Right lung (tissue), 5 donors: ENCODE data around the gene TECTA. TPM values are rescaled to one million over a fixed set of nuclear protein-coding genes. Genes with fewer than 3 reads are reported as not detected.
"Not testable (repeated sequence)": the region's sequence is repeated elsewhere in the genome, so short reads cannot be mapped to it uniquely, and the experiment has no call there.

ENCODE experiments used
- DNase-seq, 2 donors: peaks; one replicate each; pipeline ENCODE4 v3.0.0-alpha.2; 2013
- polyA plus RNA-seq, 5 donors: library from polyadenylated mRNA; unstranded; fragments of 120-200 nt; gene quantifications; one replicate each; pipeline versions ENCODE4 v1.2.1 to v1.2.3, GENCODE V29; 2013; ENCODE audit warnings: inconsistent platforms in 1 of 5, low replicate concordance in 1 of 5; ENCODE audit not compliant: insufficient read length in 5 of 5, insufficient read depth in 1 of 5

The TECTA gene
- polyA plus RNA-seq, 5 donors: 1.9 to 2.6 (median 2.1) TPM

- no peak for DNase-seq
Measured at GRCh38 chr11:121090145-121090721, 10.8 kb upstream of the TECTA start.

DNA sequence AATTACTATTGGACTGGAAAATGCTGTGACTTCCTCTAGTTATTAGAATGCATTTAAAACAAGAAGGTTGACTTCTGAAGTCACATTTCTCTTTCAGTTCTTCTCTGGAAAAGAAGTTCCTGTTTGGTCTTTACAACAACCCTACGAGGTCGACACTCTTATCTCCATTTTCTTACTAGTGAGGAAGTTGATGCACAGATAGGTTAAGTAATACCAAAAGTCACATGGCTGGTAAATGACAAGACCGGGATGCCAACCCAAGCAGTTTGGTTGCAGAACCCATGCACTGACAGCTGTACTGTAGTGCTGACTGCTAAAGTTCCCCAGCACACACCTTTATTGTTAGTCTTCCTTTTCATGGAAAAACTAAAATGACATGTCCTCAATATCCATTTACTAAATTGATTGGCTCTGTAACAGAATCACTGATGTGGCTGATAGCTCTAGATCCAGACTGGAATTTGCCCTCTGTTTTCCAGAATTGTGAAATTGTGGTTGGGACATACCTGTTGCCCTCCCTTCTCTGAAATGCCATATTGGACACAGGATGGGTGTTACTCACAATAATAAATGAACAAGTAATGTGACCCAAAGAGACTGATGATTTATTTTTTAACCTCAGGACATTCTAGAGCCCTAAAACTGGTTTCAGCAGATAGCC, 9.4 kb upstream of the TECTA start:
- no peak for DNase-seq

DNA sequence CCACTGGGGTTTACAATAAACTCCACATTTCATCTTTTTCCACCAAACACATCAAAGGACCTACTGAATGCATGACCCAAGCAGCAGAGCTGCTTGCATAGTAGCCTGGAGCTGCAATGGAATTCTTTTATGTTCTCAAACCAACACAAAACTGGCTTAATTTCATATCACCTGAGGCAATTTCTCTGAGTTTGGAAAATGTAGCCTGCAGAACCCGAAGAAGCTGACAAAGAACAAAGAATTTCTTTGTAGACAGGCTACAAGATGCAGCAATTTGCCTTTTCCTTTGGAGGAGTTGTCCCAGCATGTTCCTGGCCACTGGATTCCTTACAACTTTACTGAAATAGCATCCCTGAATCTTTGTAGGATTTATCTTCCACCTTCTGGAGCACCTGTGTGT, 5.5 kb upstream of the TECTA start:
- DNase-seq: no peak

GRCh38 chr11:121099364-121099763, 1.7 kb upstream of the TECTA start:
- DNase-seq: no peak

DNA sequence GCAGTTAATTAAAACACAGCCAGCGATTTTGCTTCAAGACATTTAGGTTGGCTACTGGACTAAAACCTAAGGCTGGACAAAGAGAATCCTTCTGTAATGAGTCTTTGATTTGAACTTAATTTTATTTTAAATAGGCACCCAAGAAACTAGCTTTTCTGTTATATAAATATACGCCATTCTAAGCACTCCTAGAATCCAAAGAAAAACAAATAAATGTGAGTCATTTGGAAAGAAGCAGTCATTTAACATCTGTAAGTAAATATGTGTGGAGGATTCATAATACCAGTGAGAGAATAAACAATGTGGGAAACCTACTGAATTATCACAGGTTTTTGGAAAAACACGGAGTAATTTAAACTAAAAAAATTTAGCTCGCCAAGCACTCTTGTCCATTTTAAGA, 1.2 kb upstream of the TECTA start:
- no peak for DNase-seq

- no peak for DNase-seq
Measured at GRCh38 chr11:121104312-121104762, 3.3 kb downstream of the TECTA start.

DNA sequence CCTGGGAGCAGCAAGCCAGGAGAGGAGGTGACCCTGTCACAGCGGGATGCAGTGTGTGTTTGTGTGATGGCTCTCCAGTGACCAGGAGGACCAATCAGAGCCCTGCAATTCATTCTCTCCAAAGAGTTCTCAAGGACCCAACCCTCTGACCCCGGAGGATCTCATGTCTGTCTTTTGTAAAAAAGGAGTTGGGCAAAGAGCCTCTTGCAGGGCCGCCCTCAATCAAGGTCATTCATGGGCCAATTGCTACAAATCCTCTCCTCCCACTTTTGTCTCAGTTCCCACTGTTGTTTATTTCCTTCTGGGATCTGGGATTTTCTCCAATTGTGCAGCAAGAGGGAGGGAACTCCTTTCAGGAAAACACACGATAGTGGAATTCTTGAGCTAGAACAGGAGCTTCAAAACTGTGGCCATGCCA, 4.0 kb downstream of the TECTA start:
- peak; percentile 66 to 73 for DNase-seq

GRCh38 chr11:121105481-121106195, 4.6 kb downstream of the TECTA start:
- no peak for DNase-seq

DNA sequence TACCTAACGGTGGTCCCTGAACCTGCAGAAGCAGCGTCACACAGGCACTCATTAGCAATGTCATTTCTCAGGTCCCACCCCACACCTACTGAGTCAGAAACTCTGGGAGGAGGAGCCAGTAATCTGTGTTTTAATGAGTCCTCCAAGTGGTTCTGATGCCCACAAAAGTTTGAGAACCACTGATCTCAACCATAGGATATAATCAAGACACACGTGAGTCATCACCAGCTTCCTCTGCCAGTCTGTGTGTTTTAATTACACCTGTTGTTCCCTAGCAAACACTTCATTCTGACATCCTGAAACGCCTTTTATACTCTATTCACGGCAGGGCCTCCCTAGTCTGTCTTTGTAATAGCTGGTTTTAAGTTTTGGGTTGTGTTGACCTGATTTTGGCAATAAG, 5.8 kb downstream of the TECTA start:
- DNase-seq: no peak

GRCh38 chr11:121108413-121108812, 7.4 kb downstream of the TECTA start:
- no peak for DNase-seq

GRCh38 chr11:121109471-121109870, 8.4 kb downstream of the TECTA start:
- DNase-seq: no peak

DNA sequence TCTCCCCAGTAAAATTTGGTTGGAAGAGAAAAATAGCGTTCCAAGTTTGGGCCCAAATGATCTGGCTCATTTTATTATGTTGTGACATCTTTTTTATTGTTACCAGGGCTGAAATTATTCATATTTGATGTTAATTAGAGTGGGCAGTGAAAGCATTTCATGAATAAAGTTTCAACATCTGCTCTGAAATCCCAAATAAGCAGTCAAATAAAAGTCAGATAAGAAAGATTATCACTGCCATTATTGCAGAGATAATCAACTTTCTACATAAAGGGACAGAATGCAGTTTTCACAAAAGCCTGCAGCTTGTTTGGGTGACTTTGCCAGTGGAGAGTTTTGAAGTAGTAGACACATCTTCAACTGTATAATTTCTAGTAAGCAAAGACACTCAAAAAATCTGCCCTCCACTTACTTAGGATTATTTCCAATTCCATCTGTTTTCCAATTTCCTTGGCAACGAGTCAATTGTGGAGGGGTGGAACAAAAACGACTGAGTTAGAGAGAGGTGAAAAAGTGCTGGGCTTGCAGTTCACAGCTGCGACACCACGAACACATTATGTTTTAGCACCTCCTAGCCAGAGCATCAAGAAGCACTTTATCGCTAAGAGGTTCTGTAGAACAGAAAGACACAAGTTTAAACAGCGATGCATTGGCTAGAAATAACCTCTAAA, 9.0 kb downstream of the TECTA start:
- peak; percentile 80 to 89 for DNase-seq

- DNase-seq: no peak
Measured at GRCh38 chr11:121110871-121111724, 10.1 kb downstream of the TECTA start.

DNA sequence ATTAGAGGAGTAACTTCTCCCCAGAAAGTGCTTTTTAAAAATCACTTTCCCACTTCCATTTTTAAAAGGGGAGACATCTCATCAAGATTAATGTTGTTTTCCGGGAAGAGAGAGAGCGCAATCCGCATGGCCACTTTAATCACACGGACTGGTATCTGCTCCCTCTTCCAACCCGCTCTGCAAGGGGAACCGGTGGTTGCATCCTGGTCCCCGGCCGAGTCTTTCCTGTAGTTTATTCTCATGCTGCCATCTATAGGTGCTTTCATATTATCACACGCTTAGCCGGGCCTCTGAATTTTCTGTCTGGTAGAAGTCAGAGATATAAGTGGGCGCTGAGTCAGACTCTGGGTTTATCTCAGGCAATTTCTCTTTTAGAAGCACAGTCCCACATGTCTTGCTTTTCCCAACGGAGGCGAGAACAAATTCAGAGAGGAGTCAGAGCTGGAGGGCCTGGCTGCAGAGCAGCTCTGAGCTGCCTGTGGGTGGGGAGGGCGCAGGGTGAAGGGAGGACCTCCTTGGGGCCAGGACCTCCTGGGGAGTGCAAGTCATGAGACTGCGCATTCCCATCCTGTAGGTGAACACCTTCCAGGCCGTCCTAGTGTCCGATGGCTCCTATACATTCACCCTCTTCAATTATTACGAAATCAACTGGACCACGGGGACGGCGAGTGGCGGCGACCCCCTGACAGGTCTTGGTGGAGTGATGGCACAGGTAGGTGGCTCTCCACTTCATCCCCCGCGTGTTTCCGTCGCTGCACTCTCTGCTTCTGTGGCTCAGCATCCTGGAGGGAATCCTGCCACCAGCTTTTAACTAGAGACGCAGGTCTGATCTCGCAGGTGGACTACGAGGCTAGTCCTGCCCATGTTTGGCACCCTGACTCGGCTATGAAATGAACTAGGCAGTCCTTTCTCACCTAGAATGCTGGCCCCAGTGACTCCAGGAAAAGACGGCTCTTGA, 11.7 kb downstream of the TECTA start:
- peak; percentile 39 to 55 for DNase-seq

GRCh38 chr11:121113611-121114010, 12.6 kb downstream of the TECTA start:
- DNase-seq: no peak

DNA sequence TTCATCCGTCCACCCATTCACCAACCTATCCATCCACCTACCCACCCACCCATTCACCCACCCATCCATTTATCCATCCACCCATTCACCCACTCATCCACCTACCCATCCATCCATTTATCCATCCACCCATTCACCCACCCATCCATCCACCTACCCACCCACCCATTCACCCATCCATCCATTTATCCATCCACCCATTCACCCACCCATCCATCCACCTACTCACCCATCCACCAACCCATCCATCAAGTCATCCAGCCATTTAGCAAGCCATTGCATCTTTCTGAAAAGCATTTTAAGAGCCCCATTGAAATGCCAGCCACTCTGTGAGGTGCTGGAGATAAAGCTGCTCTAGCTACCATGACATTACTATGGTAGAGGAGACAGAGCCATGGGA, 14.0 kb downstream of the TECTA start:
- DNase-seq: not testable (repeated sequence)

- no peak for DNase-seq
Measured at GRCh38 chr11:121117788-121118187, 16.7 kb downstream of the TECTA start.

DNA sequence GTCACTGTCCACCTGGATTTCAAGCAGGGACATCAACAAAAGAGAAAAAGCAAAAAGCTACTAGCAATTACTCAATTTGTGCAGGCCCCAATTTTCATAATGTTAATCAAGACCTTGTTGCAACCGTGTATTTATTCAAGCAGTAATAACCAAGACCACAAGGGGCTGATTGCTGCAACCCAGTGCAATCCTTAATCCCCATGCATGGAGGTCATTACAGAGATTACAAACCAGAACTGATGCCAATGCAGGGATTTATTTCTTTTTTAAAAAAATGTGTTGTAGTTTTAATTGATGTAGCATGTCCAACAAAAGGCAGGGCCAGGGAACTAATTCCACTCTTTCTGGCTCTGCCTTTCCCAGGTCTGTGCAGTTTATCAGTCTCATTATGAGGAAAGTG, 18.4 kb downstream of the TECTA start:
- DNase-seq: no peak

- DNase-seq: no peak
Measured at GRCh38 chr11:121122328-121122727, 21.3 kb downstream of the TECTA start.

DNA sequence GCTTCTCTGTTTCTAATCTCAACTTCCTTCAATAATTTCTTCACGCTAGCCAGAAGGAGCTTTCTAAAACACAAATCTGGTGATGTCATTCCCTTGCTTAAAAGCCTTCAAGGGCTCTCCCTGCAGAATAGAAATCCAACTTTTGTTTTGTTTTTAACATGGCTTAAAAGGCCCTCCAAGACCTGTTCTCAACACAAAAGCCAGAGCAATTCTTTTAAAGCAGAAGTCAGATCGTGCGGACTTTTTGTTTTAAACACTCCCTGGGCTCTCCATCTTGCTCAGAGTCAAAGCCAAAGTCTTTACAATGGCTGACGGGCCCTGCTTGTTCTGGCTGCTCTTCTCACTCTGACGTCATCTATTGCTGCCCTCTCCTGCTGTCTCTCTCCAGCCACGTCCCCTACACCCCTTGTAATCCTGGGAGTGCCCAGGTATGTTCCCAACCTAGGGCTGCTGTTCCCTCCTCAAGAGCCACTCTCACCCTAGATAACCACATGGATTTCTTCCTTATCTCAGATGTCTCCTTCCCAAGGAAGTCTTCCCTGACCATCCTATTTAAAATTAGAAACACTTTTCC, 22.5 kb downstream of the TECTA start:
- no peak for DNase-seq
